ENCODE measurements around the gene PTPRM.

GRCh38 chr18:7766817-7767216 is 199.7 kb downstream of the PTPRM start:
- TF ChIP-seq CTCF (IDR thresholded peaks at IDR 0.05; ENCODE audit: low read depth, low read length, poor library complexity, severe bottlenecking) (no peak), EZH2phosphoT487 (IDR thresholded peaks at IDR 0.05; ENCODE audit: borderline replicate concordance, low read length) (no peak)
